Measurements from ENCODE around the gene AMH. TPM values are rescaled to one million over a fixed set of nuclear protein-coding genes. Genes with fewer than 3 reads are reported as not detected.

The AMH gene
- total RNA-seq, 1 experiment from 2014 or later: 5.0 TPM

DNA sequence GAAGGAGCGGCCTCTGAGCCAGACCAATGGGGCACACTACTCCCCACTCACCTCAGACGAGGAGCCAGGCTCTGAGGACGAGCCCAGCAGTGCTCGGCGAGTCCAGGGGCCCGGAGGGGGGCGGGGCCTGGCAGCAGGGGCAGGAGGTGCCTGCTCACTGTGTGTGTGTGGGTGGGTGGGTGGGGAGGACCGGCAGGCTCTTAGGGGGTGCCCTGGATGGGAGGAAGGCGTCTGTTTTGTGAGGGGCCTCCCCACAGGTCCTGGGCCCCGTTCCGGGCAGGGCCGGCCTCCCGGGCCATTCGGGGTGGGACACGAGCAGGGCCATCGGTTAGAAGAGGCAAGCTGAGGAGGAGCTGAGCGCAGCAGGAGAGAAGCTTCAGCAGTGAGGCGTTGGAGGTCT is 25.7 kb upstream of the AMH start:
- peaks cover 32% of the 10 kb centered on the region for H3K36me3 Mint-ChIP-seq (ENCODE audit: insufficient read depth, unreplicated experiment)
- CTCF ChIA-PET: no interaction called here

DNA sequence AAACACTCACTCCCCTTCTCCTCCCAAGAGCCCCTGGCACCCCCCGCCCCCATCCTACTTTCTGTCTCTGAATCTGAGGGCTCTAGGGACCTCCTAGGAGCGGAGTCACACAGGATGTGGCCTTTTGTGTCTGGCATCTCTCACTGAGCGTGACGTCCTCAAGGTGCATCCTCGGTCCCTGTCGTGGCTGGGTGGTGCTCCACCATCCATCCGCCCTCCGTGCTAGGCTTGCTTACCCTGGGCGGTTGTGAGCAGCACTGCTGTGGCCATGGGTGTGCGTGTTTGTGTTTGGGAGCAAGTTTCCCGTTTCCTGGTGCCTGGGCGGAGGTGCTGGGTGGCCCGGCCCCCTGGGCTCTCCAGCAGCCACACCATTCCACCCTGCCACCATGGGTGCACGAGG is 25.2 kb upstream of the AMH start:
- TF ChIP-seq, protein P1, sequence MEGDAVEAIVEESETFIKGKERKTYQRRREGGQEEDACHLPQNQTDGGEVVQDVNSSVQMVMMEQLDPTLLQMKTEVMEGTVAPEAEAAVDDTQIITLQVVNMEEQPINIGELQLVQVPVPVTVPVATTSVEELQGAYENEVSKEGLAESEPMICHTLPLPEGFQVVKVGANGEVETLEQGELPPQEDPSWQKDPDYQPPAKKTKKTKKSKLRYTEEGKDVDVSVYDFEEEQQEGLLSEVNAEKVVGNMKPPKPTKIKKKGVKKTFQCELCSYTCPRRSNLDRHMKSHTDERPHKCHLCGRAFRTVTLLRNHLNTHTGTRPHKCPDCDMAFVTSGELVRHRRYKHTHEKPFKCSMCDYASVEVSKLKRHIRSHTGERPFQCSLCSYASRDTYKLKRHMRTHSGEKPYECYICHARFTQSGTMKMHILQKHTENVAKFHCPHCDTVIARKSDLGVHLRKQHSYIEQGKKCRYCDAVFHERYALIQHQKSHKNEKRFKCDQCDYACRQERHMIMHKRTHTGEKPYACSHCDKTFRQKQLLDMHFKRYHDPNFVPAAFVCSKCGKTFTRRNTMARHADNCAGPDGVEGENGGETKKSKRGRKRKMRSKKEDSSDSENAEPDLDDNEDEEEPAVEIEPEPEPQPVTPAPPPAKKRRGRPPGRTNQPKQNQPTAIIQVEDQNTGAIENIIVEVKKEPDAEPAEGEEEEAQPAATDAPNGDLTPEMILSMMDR (IDR thresholded peaks at IDR 0.05; ENCODE audit: unreplicated experiment): no peak
- BruUV-seq (replicated peaks): no TSS peak
- DNase-seq: no peak
- no peak overlapping the region for H3K4me3 Mint-ChIP-seq (ENCODE audit: low read depth, unreplicated experiment)
- no peak overlapping the region for H3K27ac Mint-ChIP-seq (ENCODE audit: unreplicated experiment)
- H3K36me3 Mint-ChIP-seq (ENCODE audit: insufficient read depth, unreplicated experiment): peaks cover 36% of the 10 kb centered on the region
- CTCF ChIA-PET: no interaction called here
- no peaks in the 10 kb centered on the region for H3K4me1 Mint-ChIP-seq (ENCODE audit: low read depth, unreplicated experiment)
- H3K9me3 Mint-ChIP-seq (ENCODE audit: low read depth, unreplicated experiment): no peaks in the 10 kb centered on the region
- H3K27me3 Mint-ChIP-seq (ENCODE audit: unreplicated experiment): no peaks in the 10 kb centered on the region
- intact Hi-C loops (cut with micrococcal nuclease; ENCODE audit: unreplicated experiment): no loop called here

More for the DNA sequence above, 25.7 kb upstream of the AMH start:
- no peaks in the 10 kb centered on the region for H3K9me3 Mint-ChIP-seq (ENCODE audit: low read depth, unreplicated experiment)
- no peak overlapping the region for H3K4me3 Mint-ChIP-seq (ENCODE audit: low read depth, unreplicated experiment)
- H3K27me3 Mint-ChIP-seq (ENCODE audit: unreplicated experiment): no peaks in the 10 kb centered on the region
- intact Hi-C loops (cut with micrococcal nuclease; ENCODE audit: unreplicated experiment): no loop called here
- no TSS peak for BruUV-seq (replicated peaks)
- TF ChIP-seq, protein P1 (IDR thresholded peaks at IDR 0.05; ENCODE audit: unreplicated experiment): no peak
- no peaks in the 10 kb centered on the region for H3K4me1 Mint-ChIP-seq (ENCODE audit: low read depth, unreplicated experiment)
- H3K27ac Mint-ChIP-seq (ENCODE audit: unreplicated experiment): no peak overlapping the region
- DNase-seq: no peak

DNA sequence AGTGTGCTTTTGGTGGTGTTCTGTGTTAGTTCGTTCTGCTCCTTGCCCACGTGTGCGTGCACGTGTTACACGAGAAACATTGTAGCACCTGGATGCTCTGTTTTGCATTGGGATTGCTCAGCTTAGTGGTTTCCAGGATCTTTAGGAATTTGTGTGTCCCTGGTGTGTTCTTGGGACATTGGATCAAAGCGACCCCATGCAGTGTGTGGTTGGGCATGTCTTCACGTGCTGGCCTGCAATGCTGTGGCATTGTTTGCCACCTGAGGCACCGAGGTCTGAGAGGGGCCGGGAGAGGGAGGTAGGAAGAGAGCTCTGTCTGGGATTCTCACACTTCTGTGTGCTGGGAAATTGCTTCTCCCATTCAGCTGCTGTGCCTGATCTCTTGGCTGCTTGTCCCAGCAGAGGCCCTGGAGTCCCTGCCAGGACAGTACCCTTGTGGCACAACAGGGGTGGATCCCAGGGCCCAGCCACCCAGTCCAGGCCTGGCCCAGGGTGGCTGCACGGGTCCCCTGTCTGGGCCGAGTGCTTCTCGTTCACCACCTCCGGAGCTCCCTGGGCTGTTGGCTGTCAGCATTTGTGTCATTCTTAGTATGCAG is 24.3 kb upstream of the AMH start:
- Mint-ChIP-seq H3K4me3 (ENCODE audit: low read depth, unreplicated experiment) (no peak overlapping the region), H3K27me3 (ENCODE audit: unreplicated experiment) (no peaks in the 10 kb centered on the region), H3K27ac (ENCODE audit: unreplicated experiment) (no peak overlapping the region), H3K36me3 (ENCODE audit: insufficient read depth, unreplicated experiment) (peaks cover 41% of the 10 kb centered on the region), H3K9me3 (ENCODE audit: low read depth, unreplicated experiment) (no peaks in the 10 kb centered on the region), H3K4me1 (ENCODE audit: low read depth, unreplicated experiment) (no peaks in the 10 kb centered on the region)
- BruUV-seq (replicated peaks): no TSS peak
- intact Hi-C loops (cut with micrococcal nuclease; ENCODE audit: unreplicated experiment): no loop called here
- CTCF ChIA-PET: no interaction called here
- TF ChIP-seq, protein P1 (IDR thresholded peaks at IDR 0.05; ENCODE audit: unreplicated experiment): no peak
- no peak for DNase-seq

DNA sequence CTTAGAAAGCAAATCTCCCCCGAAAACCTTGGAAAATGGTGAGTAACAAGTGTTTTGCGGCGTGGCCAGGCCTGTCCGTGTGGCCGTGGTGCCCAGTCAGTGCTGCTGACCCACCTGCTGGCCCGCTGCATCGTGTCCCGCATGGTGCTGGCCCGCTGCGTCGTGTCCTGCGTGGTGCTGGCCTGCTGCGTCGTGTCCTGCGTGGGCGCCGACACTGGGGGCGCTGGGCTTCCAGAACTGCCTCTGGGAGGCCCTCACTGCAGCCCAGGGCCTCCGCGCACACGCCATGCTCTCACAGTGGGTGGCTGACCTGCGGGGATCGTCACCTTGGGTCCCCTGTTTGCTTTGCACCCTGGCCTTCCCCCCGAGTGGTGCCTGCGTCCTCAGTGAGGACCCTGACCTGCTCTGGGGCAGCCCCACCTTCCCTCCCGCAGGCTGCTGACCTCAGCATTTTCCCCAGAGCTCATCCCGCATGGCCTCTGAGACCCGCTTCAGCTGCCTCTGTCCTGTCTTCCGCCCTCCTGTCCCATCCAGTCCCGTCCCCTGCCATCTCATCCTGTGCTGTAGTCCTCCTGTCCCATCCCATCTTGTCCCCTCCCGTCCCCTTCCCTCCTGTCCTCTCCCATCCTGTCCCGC is 23.6 kb upstream of the AMH start:
- TF ChIP-seq, protein P1 (IDR thresholded peaks at IDR 0.05; ENCODE audit: unreplicated experiment): no peak
- no peaks in the 10 kb centered on the region for H3K9me3 Mint-ChIP-seq (ENCODE audit: low read depth, unreplicated experiment)
- H3K4me1 Mint-ChIP-seq (ENCODE audit: low read depth, unreplicated experiment): no peaks in the 10 kb centered on the region
- H3K27ac Mint-ChIP-seq (ENCODE audit: unreplicated experiment): no peak overlapping the region
- no TSS peak for BruUV-seq (replicated peaks)
- H3K27me3 Mint-ChIP-seq (ENCODE audit: unreplicated experiment): no peaks in the 10 kb centered on the region
- DNase-seq: no peak
- H3K4me3 Mint-ChIP-seq (ENCODE audit: low read depth, unreplicated experiment): no peak overlapping the region
- peaks cover 44% of the 10 kb centered on the region for H3K36me3 Mint-ChIP-seq (ENCODE audit: insufficient read depth, unreplicated experiment)
- intact Hi-C loops (cut with micrococcal nuclease; ENCODE audit: unreplicated experiment): no loop called here
- CTCF ChIA-PET: no interaction called here

Data from Calu3 (cell line).